Posterior vena cava (tissue), 2 donors: Measurements from ENCODE around the gene RPRD2. TPM values are rescaled to one million over a fixed set of nuclear protein-coding genes. Genes with fewer than 3 reads are reported as not detected.
"Not testable (repeated sequence)": the region's sequence is repeated elsewhere in the genome, so short reads cannot be mapped to it uniquely, and the experiment has no call there.

Experiments
- DNase-seq: peaks from one replicate; pipeline ENCODE4 v3.0.0-alpha.2; 2020; ENCODE audit warnings: low spot score
- intact Hi-C, 2 donors: fragments of 100-400 bp; cut with DNase I; formaldehyde crosslinking; loops; one replicate each; pipeline versions ENCODE4 v1.14.1 to v1.14.2; 2022 to 2023
- long read RNA-seq, 2 donors: library from polyadenylated mRNA; unstranded; transcript quantifications; one replicate each; pipeline ENCODE4 v2.0.0, GENCODE V29; 2020 to 2021
- total RNA-seq, 2 donors: library from RNA; stranded (reverse); fragmentation: NEBNext Ultra II Directional; extraction: Animal tissue kit (Norgen Biotek cat#: 25700); gene quantifications; one replicate each; pipeline ENCODE4 v1.2.1, GENCODE V29; 2021
- donor health status: DM: yes; HTN: yes; CAD: no.
- donor health status: DM: yes; HTN: yes; CAD: no.

RPRD2 gene
- total RNA-seq: 10 to 100 TPM; 22.4 to 26.2 TPM
- long read RNA-seq, donor 1, partial matches to known transcripts: 0 of 5 reads
- long read RNA-seq, donor 1, other reads (novel, unspliced or antisense): 5 of 5 reads
- long read RNA-seq, donor 2, partial matches to known transcripts: 0 of 5 reads
- long read RNA-seq, donor 2, other reads (novel, unspliced or antisense): 4 of 5 reads

- peak; percentile 99 for DNase-seq
- intact Hi-C loops: no loop called here
Observed at GRCh38 chr1:150363426-150364230, at the start of gene RPRD2. Gene RPRD2, plus strand, starts transcription at chr1:150364147. Its CDS starts 568 bp downstream, at chr1:150364715.

GRCh38 chr1:150314691-150315090, 49.3 kb upstream of the RPRD2 start:
- DNase-seq, intact Hi-C loops: not testable (repeated sequence)

GRCh38 chr1:150320667-150320978, 43.3 kb upstream of the RPRD2 start:
- intact Hi-C loops: no loop called here
- no peak for DNase-seq

GRCh38 chr1:150321826-150322166, 42.2 kb upstream of the RPRD2 start:
- intact Hi-C loops: no loop called here
- no peak for DNase-seq

- intact Hi-C loops: no loop called here
Observed at GRCh38 chr1:150322310-150322709, 41.6 kb upstream of the RPRD2 start.

GRCh38 chr1:150332651-150333290, 31.2 kb upstream of the RPRD2 start:
- intact Hi-C loops: loop anchor here in 1 of 2 donors (1.0 kb wide), 1 partner anchor 32 kb away; no protein-coding TSS in a partner anchor
- DNase-seq: no peak

More at GRCh38 chr1:150322310-150322709, 41.6 kb upstream of the RPRD2 start:
- DNase-seq: no peak

- DNase-seq: no peak
- intact Hi-C loops: no loop called here
Observed at GRCh38 chr1:150346316-150346715, 17.6 kb upstream of the RPRD2 start.

- DNase-seq: no peak
- intact Hi-C loops: no loop called here
Observed at GRCh38 chr1:150352866-150353265, 11.1 kb upstream of the RPRD2 start.

GRCh38 chr1:150362721-150363425, 1.1 kb upstream of the RPRD2 start:
- no peak for DNase-seq
- intact Hi-C loops: no loop called here

GRCh38 chr1:150364231-150365003, 470 bp downstream of the RPRD2 start:
- peak; percentile 93 for DNase-seq
- intact Hi-C loops: no loop called here

- DNase-seq: no peak
- intact Hi-C loops: no loop called here
Observed at GRCh38 chr1:150365941-150366340, 2.0 kb downstream of the RPRD2 start.

GRCh38 chr1:150366416-150367296, 2.7 kb downstream of the RPRD2 start:
- intact Hi-C loops: no loop called here
- no peak for DNase-seq

- intact Hi-C loops: no loop called here
- no peak for DNase-seq
Observed at GRCh38 chr1:150371110-150371509, 7.2 kb downstream of the RPRD2 start.

GRCh38 chr1:150372580-150372979, 8.6 kb downstream of the RPRD2 start:
- no peak for DNase-seq
- intact Hi-C loops: no loop called here

- intact Hi-C loops: no loop called here
- no peak for DNase-seq
Observed at GRCh38 chr1:150376110-150376509, 12.2 kb downstream of the RPRD2 start.

- no peak for DNase-seq
- intact Hi-C loops: no loop called here
Observed at GRCh38 chr1:150383631-150384324, 19.8 kb downstream of the RPRD2 start.

GRCh38 chr1:150385537-150386445, 21.8 kb downstream of the RPRD2 start:
- intact Hi-C loops: no loop called here
- no peak for DNase-seq
